Testis (tissue), 2 donors: ENCODE data around the gene LASP1NB.

Source experiments
- CTCF ChIP-seq, 3 experiments: fragments of 450-650 bp in 2 of 3; fragments of 200-600 bp in 1 of 3; sonication (generic) in 1 of 3; IDR thresholded peaks; one replicate each; pipeline ENCODE4 v1.5.1; 2016 to 2019; ENCODE audit warnings: antibody characterized with exemption in 3 of 3, mild to moderate bottlenecking in 2 of 3, moderate library complexity in 1 of 3
- POLR2A ChIP-seq: fragments of 450-650 bp; IDR thresholded peaks from one replicate; pipeline ENCODE4 v1.6.1; 2017; ENCODE audit warnings: antibody characterized with exemption, mild to moderate bottlenecking, moderate library complexity

DNA sequence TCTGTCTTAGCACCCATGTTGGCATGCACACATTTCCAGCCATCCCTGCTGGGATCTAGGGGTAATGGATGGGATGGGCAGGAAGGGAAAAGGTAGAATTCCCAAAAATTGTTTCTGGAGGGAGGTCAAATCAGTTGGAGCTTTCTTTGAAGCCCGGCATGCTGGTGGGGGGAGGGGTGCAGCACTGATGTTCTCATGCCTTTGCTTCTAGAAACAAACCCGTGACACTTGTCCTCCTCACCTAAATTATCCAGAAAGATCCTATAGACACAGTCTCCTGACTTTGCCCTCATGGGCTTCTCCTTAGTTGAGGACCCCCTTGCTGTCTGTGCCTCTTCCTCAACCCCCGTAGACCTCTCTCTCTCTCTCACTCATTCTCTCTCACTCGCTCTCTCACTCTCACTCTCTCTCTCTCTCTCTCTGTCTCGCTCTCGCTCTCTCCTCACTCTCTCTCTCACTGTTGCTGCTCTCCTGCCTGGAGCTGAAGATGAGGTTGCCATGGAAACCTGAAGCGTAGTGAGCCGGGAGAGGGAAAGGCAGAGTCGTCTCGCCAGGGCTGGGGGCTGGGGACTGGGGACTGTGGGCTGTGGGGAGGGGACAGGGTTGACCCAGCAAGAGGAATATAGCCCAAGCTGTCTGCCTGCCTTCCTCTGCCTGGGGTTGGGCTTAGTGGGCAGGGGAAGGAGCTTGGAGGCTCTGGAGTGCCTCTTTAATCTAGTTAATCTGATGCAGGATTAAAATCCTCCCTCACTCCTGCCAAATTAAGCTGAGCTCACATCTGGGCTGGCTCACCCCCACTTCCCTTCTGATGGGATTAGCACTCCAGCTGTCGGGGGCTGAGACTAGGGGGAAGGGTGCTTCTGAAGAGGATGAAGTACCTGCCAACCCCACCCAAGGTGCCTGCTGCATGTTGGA is 39.4 kb upstream of the LASP1NB start:
- TF ChIP-seq CTCF (IDR thresholded peaks at IDR 0.05) (no peak), POLR2A (no peak)
